ENCODE data around the gene ACAN.

Gene ACAN

GRCh38 chr15:88897142-88897455 is 93.9 kb downstream of the ACAN start:
- no peak for DNase-seq (ENCODE audit: low read depth)
- no peak overlapping the region for H3K4me3 ChIP-seq (ENCODE audit: low read length)
- no peak for TF ChIP-seq CTCF (conservative IDR thresholded peaks at IDR 0.05; ENCODE audit: low read depth, low read length)

- H3K4me3 ChIP-seq (ENCODE audit: low read length) = no peak overlapping the region
- peak; percentile 60 for TF ChIP-seq CTCF (conservative IDR thresholded peaks at IDR 0.05; ENCODE audit: low read depth, low read length)
- DNase-seq (ENCODE audit: low read depth) = peak; percentile 48
These were observed 94.4 kb downstream of the ACAN start for GRCh38 chr15:88897456-88898194.

GRCh38 chr15:88898736-88899135 is 95.5 kb downstream of the ACAN start:
- no peak overlapping the region for H3K4me3 ChIP-seq (ENCODE audit: low read length)
- no peak for DNase-seq (ENCODE audit: low read depth)

GRCh38 chr15:88899251-88899650 is 96.0 kb downstream of the ACAN start:
- no peak for TF ChIP-seq CTCF (conservative IDR thresholded peaks at IDR 0.05; ENCODE audit: low read depth, low read length)
- DNase-seq (ENCODE audit: low read depth) = no peak

More at GRCh38 chr15:88898736-88899135, 95.5 kb downstream of the ACAN start:
- no peak for TF ChIP-seq CTCF (conservative IDR thresholded peaks at IDR 0.05; ENCODE audit: low read depth, low read length)

GRCh38 chr15:88900309-88900981 is 97.2 kb downstream of the ACAN start:
- no peak for TF ChIP-seq CTCF (conservative IDR thresholded peaks at IDR 0.05; ENCODE audit: low read depth, low read length)
- no peak overlapping the region for H3K4me3 ChIP-seq (ENCODE audit: low read length)
- peak; percentile 72 for DNase-seq (ENCODE audit: low read depth)

More at GRCh38 chr15:88899251-88899650, 96.0 kb downstream of the ACAN start:
- H3K4me3 ChIP-seq (ENCODE audit: low read length) = no peak overlapping the region

- H3K4me3 ChIP-seq (ENCODE audit: low read length) = no peak overlapping the region
- TF ChIP-seq CTCF (conservative IDR thresholded peaks at IDR 0.05; ENCODE audit: low read depth, low read length) = no peak
- DNase-seq (ENCODE audit: low read depth) = no peak
These were observed 97.8 kb downstream of the ACAN start for GRCh38 chr15:88900982-88901418.
